ENCODE measurements around the gene IGF2BP1.

- no peak for TF ChIP-seq REST (IDR thresholded peaks at IDR 0.05; ENCODE audit: borderline replicate concordance)
- no peak for TF ChIP-seq POLR2AphosphoS5 (IDR thresholded peaks at IDR 0.05)
- no peak for TF ChIP-seq CTCF (IDR thresholded peaks at IDR 0.05; ENCODE audit: poor library complexity, severe bottlenecking)
- TF ChIP-seq EZH2 (IDR thresholded peaks at IDR 0.05; ENCODE audit: borderline replicate concordance, insufficient read depth, low read length, poor library complexity, severe bottlenecking): no peak
Measured at GRCh38 chr17:49090878-49091594, 93.9 kb downstream of the IGF2BP1 start.

Data from neural cell (in vitro differentiated cells).